Measurements from ENCODE around the gene ZNRF2.

Gene ZNRF2

GRCh38 chr7:30284298-30285066, at the start of gene ZNRF2:
ZNRF2 (plus strand) TSS chr7:30284597; CDS start chr7:30285358, 761 bp downstream.
- peak; percentile 75 to 98 (median 92) for DNase-seq (ENCODE audit: low read depth in 2 of 3, low spot score in 2 of 3)

DNA sequence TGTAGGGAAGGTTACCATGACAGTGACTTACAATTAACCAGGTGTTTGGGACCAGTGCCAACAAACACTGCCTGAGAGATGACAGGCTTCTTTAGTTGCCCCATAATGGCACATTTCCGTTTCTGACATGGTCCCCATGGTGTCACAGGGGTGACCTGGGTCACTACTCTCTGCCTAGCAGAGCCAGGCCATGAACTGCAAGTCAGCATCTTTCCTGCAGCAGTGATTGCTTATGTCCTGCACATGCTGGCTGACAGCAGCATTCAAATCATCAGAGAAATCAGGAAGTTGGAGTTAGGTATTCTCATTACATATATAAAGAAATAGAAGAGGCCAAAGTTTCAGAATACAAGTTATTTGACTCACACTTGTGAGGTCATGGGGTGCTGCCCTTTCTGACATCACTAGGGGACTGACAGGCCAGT, 47.1 kb upstream of the ZNRF2 start:
- DNase-seq (ENCODE audit: low read depth in 2 of 3, low spot score in 2 of 3) = no peak

DNA sequence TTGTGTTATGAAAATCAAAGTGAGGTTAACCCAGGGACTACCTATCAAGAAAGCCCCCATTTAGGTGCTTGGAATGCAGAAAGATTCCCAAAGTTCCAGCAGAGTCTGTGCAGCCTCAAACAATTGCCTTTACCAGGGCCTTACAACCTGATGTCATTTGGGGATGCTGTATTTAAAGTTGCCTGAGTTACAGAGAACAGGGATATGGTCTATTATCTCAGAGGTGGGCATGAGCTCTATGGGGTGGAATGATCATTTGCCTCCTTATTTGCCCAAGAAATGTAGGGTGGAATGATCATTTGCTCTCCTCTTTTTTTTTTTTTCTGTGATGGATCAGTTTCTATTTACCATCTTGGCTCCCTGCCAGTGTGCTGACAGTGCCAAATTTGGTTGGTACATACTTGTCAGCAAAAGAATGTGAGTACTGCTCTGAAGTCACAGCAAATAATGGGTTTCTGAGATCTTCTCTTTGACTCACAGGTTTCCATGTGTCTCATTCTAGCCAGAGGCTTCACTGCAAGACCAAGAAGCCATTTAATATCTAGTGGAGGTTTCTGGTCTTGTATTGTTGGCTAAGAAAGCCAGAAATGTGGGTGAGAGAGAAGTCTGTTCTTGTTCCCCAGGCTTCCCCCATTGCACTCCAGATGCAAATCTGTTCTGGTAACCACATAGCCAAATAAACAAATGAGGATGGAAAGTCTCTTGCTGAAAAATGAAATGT, 45.5 kb upstream of the ZNRF2 start:
- peak in 1 of 3 experiments; percentile 11 for DNase-seq (ENCODE audit: low read depth in 2 of 3, low spot score in 2 of 3)

DNA sequence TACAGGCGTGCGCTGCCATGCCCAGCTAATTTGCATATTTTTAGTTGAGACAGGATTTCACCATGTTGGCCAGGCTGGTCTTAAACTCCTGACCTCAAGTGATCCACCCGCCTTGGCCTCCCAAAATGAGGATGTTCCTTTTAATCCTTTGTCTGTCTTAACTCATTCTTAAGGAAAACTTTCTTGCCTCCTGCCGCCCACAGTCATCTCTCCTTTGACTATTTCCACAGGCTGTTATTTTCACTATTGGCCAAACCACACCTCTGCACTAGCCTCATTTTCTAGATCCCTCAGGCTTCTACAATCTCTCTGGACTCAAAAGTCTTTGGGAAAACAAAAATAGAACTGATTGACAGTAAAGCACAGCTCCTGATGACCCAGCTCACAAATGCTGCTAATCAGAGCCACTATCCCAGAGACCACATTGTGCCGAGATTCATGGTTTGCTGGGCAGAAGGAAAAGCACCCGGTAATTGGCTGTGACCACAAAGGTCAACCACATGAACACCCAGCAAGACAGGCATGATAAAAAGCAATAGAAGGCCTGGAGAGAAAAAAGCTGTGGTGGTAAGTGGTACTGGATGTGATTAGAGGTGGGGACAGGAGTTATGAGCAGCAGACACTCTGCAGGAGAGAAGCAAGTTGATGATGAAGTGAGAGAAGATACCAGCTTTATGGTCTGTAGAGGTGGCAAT, 44.1 kb upstream of the ZNRF2 start:
- no peak for DNase-seq (ENCODE audit: low read depth in 2 of 3, low spot score in 2 of 3)

DNA sequence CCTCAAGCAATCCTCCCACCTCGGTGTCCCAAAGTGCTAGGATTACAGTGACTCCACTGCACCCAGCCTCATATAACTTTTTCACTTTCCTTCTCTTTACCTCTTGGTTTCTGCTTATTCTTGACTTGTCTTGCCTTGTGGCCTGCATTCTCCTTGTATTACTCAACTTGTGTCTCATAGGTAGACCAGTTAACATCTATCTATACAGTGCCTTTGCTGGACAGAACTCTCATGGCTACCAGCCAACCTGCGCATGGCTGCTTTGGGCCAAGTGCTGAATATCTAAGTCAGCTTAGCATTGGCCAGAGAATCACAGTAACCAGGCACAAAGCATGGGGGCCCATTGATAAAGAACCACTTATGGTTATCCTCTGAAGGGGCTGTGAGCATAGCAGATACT, 42.6 kb upstream of the ZNRF2 start:
- DNase-seq (ENCODE audit: low read depth in 2 of 3, low spot score in 2 of 3) = no peak

GRCh38 chr7:30244340-30244739, 40.1 kb upstream of the ZNRF2 start:
- no peak for DNase-seq (ENCODE audit: low read depth in 2 of 3, low spot score in 2 of 3)

GRCh38 chr7:30245913-30246312, 38.5 kb upstream of the ZNRF2 start:
- no peak for DNase-seq (ENCODE audit: low read depth in 2 of 3, low spot score in 2 of 3)

DNA sequence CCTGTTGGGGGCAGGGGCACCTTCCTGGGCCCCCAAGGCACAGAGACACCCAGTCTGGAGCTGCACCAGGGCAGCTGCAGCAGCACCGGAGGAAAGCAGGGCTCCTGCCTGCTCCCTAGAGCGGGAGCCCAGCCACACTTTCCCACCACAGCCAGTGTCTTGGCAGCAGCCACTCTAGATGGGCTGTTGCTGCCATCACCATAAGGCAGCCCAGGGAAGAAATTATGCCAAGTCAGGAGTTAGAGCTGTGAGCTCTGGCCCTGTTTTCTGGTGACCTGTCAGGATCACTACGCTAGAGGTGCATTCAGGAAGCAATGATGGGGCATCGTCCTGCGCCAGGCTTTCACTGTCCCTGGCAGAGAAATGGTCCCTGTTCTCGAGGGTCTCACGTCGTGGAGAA, 38.0 kb upstream of the ZNRF2 start:
- DNase-seq (ENCODE audit: low read depth in 2 of 3, low spot score in 2 of 3) = no peak

GRCh38 chr7:30247541-30248401, 36.6 kb upstream of the ZNRF2 start:
- no peak for DNase-seq (ENCODE audit: low read depth in 2 of 3, low spot score in 2 of 3)

DNA sequence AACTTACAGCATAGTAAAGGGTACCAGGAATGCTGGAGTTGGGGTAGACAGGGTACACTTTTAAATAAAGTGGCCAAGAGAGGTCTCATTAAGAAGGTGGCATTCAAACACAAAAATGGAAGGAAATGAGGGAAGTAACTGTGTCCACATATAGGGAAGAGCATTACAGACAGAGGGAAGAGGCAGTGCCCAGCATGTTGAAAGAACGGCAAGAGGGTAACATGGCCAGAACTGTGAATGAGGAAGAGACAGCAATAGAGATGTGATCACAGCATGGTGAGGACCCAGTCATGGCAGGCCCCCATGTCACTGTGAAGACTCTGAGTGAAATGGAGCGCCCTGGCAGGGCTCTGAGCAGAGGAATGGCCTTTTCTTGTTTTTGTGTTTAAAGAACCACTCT, 35.1 kb upstream of the ZNRF2 start:
- DNase-seq (ENCODE audit: low read depth in 2 of 3, low spot score in 2 of 3) = no peak

DNA sequence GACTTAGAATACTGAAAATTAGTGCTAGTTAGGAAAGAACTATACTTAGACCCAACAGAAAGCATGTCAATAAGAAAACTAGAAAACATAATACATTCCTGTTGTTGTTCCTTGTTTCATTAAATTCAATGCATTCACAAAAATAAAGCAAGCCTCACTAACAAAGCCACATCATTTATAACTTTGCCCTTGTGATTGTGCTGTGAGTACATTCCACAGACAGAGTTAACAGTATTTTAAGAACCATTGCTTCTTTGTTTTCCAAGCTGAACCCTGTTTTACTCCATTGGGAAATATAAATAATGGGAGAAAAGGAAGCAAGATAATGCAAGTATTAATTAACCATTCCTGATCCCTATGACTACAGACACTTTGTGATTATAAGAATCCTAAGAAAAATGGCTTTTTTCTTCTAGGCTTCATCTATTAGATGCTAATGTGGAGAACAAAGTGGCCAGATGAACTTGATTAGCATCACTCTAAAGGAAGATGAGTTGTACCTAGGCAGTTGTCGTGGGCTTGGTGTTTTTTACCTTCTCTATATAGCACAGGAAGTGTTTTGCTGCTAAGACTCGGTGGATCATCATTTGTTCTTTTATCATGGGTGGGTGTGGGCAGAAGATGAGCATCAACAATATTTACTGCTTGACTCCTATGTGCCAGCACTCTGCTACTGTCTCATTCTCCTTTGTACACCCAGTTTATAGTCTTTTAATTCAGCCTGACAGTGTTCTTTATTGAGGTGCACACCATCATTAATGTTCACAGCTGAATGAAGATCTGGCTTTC, 34.2 kb upstream of the ZNRF2 start:
- DNase-seq (ENCODE audit: low read depth in 2 of 3, low spot score in 2 of 3) = no peak

- DNase-seq (ENCODE audit: low read depth in 2 of 3, low spot score in 2 of 3) = no peak
Measured at GRCh38 chr7:30251708-30252329, 32.6 kb upstream of the ZNRF2 start.

DNA sequence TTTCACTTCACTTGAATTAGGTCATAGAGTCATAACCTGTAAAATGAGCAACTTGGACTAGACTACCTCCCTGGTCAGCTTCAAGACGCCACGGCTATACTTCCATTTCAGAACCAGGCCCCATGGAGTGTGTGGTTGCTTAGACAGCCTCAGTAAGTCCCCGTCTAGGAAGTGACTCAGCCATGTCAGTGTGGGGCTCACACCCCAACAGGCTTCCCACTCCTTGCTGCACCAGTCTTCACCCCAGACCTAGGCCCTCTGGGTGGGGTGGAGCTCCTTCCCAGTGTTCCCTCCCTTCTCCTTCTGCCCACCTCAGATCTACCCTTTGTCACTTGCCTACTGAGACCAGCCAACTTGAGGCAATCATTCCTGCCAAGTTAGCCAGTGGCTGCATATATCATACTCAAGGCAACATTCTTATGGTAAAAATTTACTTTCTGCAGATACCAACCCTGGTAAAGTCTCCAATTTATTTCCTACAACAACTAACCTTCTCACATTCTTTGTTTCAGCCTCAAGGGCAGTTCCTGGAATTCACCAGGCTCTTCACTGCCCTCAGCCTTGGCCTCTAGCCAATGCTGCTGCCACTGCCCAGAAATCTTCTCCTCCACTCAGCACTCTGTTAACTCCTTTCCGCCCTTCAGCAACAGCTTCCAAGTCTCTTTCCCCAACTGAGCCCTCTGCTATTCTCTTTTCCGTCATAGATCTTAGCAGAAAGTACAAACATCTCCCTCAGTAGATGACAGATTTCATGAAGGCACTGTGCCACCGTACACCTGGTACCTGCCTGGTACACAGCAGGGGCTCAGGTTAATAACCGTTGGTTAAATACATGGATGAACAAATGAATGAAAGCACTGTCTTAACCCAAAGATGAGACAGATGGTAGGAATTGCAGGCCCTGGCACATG, 31.3 kb upstream of the ZNRF2 start:
- DNase-seq (ENCODE audit: low read depth in 2 of 3, low spot score in 2 of 3) = no peak

DNA sequence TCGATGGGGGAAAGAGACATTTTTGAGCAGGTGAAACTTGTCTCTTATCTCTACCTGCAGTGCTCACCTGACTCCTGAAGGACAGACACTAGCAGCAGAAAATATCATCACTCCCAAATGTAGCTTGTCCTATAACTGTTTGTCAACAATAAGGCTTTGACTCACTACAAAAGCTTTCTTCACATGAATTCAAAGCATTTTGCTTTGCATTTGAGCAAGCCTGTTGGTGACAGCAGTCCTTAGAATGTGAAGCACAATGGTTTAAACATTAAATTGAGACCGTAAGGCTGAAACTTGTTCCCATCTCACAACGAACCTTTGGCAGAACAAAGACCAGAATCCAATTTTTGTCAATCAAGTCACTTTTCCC, 30.6 kb upstream of the ZNRF2 start:
- no peak for DNase-seq (ENCODE audit: low read depth in 2 of 3, low spot score in 2 of 3)

- DNase-seq (ENCODE audit: low read depth in 2 of 3, low spot score in 2 of 3) = no peak
Measured at GRCh38 chr7:30254248-30254647, 30.1 kb upstream of the ZNRF2 start.

GRCh38 chr7:30254717-30255063, 29.7 kb upstream of the ZNRF2 start:
- no peak for DNase-seq (ENCODE audit: low read depth in 2 of 3, low spot score in 2 of 3)

- no peak for DNase-seq (ENCODE audit: low read depth in 2 of 3, low spot score in 2 of 3)
Measured at GRCh38 chr7:30255064-30255769, 29.2 kb upstream of the ZNRF2 start.

DNA sequence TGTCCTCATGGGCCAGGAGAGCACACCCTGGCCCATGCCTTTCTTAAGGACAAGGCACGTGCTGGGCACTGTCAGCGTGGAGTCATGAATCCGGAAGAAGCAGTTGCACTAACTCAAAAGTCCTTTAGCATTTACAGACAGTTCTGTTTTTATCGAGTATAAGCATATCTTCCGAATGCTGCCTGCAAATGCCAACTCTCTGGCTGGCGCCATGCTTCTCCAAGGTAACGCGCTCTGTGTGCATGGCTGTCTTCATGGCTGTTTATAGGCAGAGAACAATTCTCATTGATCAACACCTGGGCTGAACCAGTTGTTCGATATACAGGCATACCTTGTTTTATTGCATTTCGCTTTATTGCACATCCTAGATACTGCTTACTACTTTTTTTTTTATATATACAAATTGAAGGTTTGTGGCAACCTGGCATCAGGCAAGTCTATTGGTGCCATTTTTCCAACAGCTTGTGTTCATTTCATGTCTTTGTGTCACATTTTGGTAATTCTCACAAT, 28.0 kb upstream of the ZNRF2 start:
- no peak for DNase-seq (ENCODE audit: low read depth in 2 of 3, low spot score in 2 of 3)

Data from activated CD8-positive, alpha-beta memory T cell treated with anti-CD3 and anti-CD28 coated beads for 48 hours (primary cell).